ENCODE results near the gene CCDC146. TPM values are rescaled to one million over a fixed set of nuclear protein-coding genes. Genes with fewer than 3 reads are reported as not detected.

CCDC146 gene
- polyA plus RNA-seq, 1 experiment: 8.8 TPM

GRCh38 chr7:77238703-77239136 is 116.3 kb downstream of the CCDC146 start:
- ChIA-PET POLR2A (no interaction called here), CTCF (interaction anchor here (0.9 to 2.9 kb wide), 3 partner anchors 9 to 93 kb away, joined by 3 to 24 read pairs (median 8); no protein-coding TSS in a partner anchor)
- Histone ChIP-seq H3K27ac (ENCODE audit: low read depth, low read length) (no peak overlapping the region), H3K4me3 (ENCODE audit: low read depth, low read length) (no peak overlapping the region), H3K27me3 (ENCODE audit: control insufficient read depth, insufficient read depth, low read length) (no peaks in the 10 kb centered on the region), H3K9me3 (ENCODE audit: control insufficient read depth, insufficient read depth, low read length) (no peaks in the 10 kb centered on the region)
- no peak for TF ChIP-seq CTCF (IDR thresholded peaks at IDR 0.05; ENCODE audit: low read depth, low read length)
- no peak for DNase-seq (ENCODE audit: low read depth, low spot score)

DNA sequence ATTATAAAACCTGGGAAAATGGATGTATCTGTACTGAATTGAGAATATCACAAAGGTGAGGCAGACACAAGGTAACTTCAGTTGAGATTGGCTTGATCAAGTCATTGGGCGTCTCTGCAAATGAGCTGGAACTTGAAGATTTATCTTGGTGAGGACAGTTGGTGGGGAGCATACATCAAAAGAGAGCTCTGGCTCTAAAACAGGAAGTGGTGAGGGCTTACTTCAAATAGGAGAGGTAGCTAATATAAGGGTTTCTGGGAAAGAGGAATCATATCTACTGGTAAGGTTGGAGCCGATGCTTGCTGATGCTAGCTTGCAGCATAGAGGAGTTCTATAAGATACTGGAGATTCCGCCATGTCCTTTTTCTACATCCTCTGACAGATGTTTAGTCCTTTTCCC is 117.1 kb downstream of the CCDC146 start:
- Histone ChIP-seq H3K4me3 (ENCODE audit: low read depth, low read length) (no peak overlapping the region), H3K27me3 (ENCODE audit: control insufficient read depth, insufficient read depth, low read length) (no peaks in the 10 kb centered on the region), H3K9me3 (ENCODE audit: control insufficient read depth, insufficient read depth, low read length) (no peaks in the 10 kb centered on the region), H3K27ac (ENCODE audit: low read depth, low read length) (no peak overlapping the region)
- TF ChIP-seq CTCF (IDR thresholded peaks at IDR 0.05; ENCODE audit: low read depth, low read length): no peak
- DNase-seq (ENCODE audit: low read depth, low spot score): no peak
- CTCF ChIA-PET: interaction anchor here (1.2 to 2.9 kb wide), 2 partner anchors 8 to 92 kb away, joined by 8 to 24 read pairs; no protein-coding TSS in a partner anchor
- POLR2A ChIA-PET: no interaction called here

DNA sequence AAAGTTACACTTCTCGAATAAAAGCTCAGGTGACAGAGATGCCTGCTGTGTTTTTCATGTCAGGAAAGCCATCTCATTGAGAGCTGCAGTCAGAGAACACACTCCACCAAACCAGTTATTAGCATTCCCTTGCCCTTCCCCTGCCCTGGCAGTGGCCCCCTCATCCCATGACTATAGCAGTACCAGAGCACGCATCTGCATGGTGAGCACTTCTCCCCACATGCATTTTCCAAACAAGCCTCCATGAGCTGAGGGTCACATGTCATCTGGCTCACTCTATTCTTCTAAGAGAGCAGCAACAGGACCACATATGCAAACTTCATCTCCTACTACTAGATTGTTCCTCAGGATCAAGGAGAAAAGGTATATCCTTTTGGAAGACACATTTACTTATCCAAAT is 119.7 kb downstream of the CCDC146 start:
- Histone ChIP-seq H3K27me3 (ENCODE audit: control insufficient read depth, insufficient read depth, low read length) (no peaks in the 10 kb centered on the region), H3K4me3 (ENCODE audit: low read depth, low read length) (no peak overlapping the region), H3K27ac (ENCODE audit: low read depth, low read length) (no peak overlapping the region), H3K9me3 (ENCODE audit: control insufficient read depth, insufficient read depth, low read length) (no peaks in the 10 kb centered on the region)
- ChIA-PET POLR2A (no interaction called here), CTCF (interaction anchor here (0.8 kb wide), 1 partner anchor 9 kb away, joined by 5 read pairs; no protein-coding TSS in a partner anchor)
- no peak for DNase-seq (ENCODE audit: low read depth, low spot score)
- no peak for TF ChIP-seq CTCF (IDR thresholded peaks at IDR 0.05; ENCODE audit: low read depth, low read length)

DNA sequence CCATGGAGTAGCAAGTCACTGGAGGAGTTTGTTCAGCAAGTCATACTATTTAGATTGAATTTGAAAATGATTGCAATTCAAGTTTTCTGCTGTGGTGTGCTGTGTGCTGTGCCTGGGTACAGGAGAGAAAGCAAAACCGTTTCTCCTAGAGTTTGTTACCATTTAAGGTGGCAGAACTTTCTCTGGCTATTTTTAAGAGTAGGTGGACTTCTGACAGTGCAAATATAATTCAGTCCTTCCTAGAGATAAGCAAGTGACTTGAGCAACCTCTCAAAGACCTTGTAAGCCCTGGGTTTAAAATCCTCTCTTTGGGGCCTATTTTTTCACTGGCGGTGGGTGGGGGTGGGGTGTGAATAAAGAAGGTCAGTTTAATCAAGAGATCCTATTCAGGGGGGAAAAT is 120.1 kb downstream of the CCDC146 start:
- no peaks in the 10 kb centered on the region for H3K9me3 ChIP-seq (ENCODE audit: control insufficient read depth, insufficient read depth, low read length)
- H3K4me3 ChIP-seq (ENCODE audit: low read depth, low read length): no peak overlapping the region
- no peak overlapping the region for H3K27ac ChIP-seq (ENCODE audit: low read depth, low read length)
- POLR2A ChIA-PET: no interaction called here
- no peak for DNase-seq (ENCODE audit: low read depth, low spot score)
- no peak for TF ChIP-seq CTCF (IDR thresholded peaks at IDR 0.05; ENCODE audit: low read depth, low read length)
- no peaks in the 10 kb centered on the region for H3K27me3 ChIP-seq (ENCODE audit: control insufficient read depth, insufficient read depth, low read length)
- CTCF ChIA-PET: interaction anchor here (0.8 kb wide), 1 partner anchor 8 kb away, joined by 5 read pairs; no protein-coding TSS in a partner anchor

GRCh38 chr7:77244222-77244934 is 122.0 kb downstream of the CCDC146 start:
- POLR2A ChIA-PET: no interaction called here

More at GRCh38 chr7:77244222-77244934, 122.0 kb downstream of the CCDC146 start:
- H3K27me3 ChIP-seq (ENCODE audit: control insufficient read depth, insufficient read depth, low read length): no peaks in the 10 kb centered on the region
- CTCF ChIA-PET: no interaction called here
- DNase-seq (ENCODE audit: low read depth, low spot score): no peak
- no peak overlapping the region for H3K27ac ChIP-seq (ENCODE audit: low read depth, low read length)
- H3K4me3 ChIP-seq (ENCODE audit: low read depth, low read length): no peak overlapping the region
- no peaks in the 10 kb centered on the region for H3K9me3 ChIP-seq (ENCODE audit: control insufficient read depth, insufficient read depth, low read length)
- TF ChIP-seq CTCF (IDR thresholded peaks at IDR 0.05; ENCODE audit: low read depth, low read length): no peak
